Measurements from ENCODE around the gene SARM1.

The SARM1 gene

DNA sequence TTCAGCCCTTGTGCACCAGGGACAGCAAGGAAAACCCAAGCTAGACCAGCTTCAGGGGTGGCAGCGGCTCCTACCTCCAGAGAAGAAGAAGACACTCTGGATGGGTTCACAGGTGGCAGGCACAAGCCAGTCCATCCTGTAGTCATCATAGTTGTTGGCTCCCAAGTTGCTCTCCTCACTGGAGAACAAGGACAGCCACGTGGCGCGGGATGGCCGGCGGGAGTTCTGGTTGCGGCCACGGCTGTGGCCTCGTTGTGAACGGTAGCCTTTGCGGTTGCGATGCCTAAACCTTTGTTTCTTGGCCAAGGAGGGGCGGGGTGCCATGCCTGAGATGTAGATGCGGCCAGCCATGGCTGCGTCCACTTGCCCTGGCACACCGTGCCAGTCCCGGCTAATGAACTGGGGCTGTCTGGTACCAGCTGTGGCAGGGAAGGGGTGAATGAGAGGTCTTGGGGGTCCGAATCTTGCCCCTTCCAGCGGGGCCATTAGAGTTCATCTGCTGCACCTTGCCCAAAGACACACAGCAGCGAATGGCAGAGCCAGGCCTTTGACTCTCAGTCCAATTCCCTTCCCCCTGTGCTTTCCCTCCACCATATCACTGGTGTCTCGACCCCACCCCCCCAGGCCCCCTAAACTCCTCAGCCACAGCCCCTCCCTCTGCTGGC is 3.7 kb upstream of the SARM1 start:
- no peak for DNase-seq (ENCODE audit: extremely low read depth in 1 of 2, low read depth in 1 of 2)

DNA sequence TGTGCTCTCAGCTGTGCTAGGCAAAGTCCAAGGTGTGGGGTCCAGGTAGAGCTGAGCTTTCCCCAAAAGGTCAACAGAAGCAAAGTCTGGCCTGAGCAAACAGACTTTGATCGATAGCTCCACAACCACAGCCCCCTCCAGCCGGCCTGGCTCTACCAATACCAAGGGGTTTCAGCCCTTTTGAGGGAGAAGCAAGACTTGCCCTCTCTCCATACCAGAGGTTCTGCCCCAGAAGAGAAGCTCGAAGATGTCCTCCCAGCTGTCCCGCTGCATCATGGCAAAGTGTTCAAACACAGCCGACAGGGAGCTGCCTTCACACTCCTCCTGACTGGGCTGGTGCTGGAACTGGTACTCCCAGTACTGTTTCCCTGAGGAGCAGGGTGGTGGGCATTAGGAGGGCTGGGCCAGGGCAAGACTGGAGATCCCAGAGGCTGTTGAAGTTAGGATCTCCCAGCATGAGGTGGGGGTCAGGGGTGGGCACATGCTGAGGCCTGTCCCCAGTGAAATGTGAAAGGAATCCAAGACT is 3.1 kb upstream of the SARM1 start:
- DNase-seq (ENCODE audit: extremely low read depth in 1 of 2, low read depth in 1 of 2): no peak

DNA sequence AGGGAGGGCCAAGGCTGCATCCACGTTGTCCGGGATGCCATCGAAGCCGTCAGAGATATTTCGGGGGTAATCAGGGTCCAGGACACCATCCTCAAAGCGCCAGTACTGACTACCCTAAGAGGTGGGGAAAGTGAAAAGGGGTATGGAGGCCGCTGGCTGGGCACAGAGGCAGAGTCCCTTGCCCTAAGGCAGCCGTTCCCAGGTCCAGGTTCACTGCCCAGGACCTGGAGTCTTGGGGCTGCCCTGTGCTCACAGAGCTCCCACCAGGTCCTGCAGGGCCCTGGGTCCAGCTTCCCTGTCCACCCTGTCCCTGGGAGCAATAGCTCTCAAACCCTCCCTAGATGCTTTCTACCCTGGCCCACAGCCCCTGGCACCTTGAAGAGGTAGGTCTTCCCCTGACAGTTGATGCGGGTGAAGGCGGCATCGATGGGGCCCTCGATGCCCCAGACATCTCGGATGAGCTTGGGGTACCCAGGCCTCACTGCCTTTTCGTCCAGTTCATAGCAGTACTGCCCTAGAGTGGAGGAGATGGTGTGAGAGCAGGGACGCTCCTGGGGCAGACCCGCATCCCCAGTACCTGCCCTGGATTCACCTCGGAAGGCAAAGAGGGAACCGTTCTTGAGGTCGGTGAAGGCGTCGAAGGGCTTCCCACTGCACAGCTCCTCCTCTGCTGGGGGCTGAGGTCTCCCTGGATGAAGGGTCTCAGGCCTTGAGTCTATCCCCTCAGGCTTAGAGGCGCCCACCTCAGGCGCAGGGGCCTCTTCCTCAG is 2.4 kb upstream of the SARM1 start:
- DNase-seq (ENCODE audit: extremely low read depth in 1 of 2, low read depth in 1 of 2): no peak

DNA sequence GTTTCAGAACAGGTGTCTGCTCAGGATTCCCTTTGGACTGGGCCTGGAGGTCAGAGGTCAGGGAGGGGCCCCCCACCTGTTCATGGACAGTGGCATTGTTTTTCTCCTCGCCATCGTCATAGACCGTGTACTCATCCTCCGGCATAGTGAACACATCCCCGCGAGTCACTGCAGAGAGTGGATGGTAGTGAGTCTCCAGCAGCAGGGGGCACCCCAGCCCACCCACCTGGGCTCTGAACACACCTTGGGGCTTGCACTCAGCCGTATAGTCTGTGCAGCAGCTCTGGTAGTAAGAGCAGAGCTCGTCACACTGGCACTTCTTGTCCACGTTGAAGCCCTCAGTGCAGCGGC is 1.8 kb upstream of the SARM1 start:
- DNase-seq (ENCODE audit: extremely low read depth in 1 of 2, low read depth in 1 of 2): no peak

DNA sequence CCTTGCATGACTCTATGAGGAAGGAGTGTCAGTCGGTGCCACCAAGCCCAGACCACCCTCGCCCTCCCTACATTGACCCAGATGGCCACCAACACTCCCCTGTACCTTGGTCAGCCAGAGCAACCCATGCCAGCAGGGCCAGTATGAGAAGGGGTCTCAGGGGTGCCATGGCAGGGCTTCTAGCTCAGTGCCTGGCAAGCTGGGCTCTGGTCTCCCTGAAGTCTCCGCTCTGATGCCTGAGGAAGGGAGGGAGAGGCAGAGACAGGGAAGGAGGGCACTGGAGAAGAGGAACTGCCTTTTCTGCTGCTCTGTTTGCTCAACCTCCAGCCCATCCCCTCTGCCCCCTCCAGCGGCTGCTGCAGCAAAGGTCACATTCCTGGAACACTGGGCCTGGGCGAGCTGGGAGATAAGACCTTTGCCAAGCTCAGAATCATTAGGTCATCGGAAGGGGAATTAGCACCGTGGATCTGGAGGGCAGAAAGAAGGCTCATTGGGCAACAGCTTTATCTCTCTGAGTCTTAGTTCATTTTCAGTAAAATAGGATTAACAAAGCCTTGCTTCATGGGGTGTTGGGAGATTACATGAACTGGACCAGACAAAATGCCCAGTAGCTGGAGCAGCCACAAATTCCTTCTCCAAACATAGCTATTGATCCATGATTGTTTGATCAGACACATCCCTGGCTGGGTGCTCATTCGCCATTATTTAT is 1.3 kb upstream of the SARM1 start, which contains the start of gene VTN:
TSS of gene VTN (minus strand) at position 273 of the 709 bp plus-strand sequence. CDS start at position 169, 104 bp downstream.
- DNase-seq (ENCODE audit: extremely low read depth in 1 of 2, low read depth in 1 of 2): no peak

DNA sequence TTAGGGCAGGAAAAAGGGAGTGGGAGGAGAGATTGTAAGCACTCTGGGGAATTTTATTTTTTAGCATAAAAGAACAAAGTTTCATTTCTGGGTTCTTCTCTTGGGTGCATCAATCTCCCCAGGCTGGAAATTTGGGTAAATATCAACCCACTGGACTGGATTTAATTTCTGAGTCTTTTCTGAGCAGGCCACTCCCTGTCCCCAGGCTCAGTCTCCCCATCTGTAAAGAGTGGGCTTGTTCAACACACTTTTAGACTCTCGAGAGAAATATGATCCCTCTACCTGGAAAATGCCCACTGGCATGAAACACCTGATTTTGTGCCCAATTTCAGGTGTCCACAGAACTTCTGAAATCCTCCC is 770 bp upstream of the SARM1 start:
- no peak for DNase-seq (ENCODE audit: extremely low read depth in 1 of 2, low read depth in 1 of 2)

DNA sequence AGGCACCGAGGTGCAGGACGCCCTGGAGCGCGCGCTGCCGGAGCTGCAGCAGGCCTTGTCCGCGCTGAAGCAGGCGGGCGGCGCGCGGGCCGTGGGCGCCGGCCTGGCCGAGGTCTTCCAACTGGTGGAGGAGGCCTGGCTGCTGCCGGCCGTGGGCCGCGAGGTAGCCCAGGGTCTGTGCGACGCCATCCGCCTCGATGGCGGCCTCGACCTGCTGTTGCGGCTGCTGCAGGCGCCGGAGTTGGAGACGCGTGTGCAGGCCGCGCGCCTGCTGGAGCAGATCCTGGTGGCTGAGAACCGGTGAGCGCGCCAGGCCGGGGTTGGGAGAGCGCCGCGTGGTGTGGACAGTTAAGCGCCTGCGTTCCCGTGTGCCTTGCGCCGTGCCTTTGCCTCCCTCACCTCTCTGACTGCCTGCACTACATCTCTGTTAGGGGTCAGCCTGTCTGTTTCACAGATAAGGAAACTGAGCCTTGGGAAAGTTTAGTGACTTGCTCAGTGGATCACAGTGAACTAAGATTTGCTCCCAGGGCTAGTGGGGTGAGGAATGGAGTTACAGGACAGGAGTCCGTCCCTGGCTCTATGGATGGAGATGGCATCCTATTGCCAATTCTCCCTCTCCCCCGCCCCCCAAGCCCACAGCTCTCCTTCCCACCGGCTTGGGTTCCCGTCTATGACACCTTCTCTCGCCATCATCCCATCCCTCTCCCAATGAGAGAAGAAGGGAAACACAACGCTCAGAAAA is 880 bp downstream of the SARM1 start:
- no peak for DNase-seq (ENCODE audit: extremely low read depth in 1 of 2, low read depth in 1 of 2)

DNA sequence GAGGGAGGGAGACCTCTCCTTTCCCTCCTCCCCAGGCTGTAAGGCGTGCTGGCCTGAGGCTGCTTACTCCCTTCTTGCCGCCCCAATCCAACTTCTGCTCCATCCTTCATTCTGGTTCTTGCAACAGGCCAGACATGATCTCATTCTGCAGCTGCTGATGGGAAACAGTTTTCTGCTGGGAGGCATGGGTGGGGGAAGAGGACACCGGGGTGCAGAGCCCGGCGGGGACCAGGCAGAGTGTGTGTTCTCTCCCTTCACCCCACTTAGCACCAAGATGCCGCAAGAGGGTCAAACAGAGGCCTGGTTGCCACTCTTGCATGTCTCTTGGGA is 1.4 kb downstream of the SARM1 start:
- no peak for DNase-seq (ENCODE audit: extremely low read depth in 1 of 2, low read depth in 1 of 2)

DNA sequence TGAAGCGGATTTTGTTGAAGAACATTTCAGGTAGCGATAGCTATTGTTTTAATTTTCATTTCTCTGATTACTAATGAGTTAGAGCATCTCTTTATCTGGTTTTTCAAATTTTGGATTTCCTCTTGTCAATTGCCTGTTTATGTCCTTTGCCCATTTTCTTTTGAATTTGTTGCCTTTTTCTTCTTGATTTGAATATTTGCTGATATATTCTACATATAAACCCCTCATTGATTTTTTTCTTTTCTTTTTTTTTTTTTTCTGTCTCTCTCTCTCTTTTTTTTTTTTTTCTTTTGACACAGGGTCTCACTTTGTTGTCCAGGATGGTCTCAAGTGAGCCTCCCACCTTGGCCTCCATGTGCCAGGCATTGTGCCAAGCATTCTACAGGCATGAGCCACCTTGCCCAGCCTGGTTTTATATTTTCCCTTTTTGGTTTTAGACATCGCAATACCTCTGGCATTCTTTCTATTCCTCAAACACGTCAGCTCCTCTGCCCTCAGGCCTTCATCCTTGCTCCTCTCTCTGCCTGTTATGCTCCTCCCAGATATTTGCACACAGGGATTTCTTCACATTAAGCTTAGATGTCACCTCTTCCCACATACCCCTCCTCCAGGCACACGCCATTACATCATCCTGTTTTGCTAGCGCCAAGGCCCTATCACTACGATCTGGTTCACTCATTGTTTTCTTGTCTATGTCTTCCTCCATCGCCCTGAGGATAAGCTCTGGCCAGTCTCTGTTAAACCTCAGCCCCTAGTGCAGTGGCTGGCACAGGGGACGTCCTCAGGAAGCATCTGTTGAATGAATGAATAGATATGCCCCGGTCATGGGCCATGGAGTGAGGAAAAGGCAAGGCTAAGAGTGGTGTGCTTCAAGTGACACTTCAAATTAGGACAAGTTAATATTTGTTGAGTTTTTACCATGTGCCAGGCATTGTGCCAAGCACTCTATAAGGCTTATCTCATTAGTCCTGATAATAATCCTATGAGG is 8.6 kb downstream of the SARM1 start:
- DNase-seq (ENCODE audit: extremely low read depth in 1 of 2, low read depth in 1 of 2): no peak

DNA sequence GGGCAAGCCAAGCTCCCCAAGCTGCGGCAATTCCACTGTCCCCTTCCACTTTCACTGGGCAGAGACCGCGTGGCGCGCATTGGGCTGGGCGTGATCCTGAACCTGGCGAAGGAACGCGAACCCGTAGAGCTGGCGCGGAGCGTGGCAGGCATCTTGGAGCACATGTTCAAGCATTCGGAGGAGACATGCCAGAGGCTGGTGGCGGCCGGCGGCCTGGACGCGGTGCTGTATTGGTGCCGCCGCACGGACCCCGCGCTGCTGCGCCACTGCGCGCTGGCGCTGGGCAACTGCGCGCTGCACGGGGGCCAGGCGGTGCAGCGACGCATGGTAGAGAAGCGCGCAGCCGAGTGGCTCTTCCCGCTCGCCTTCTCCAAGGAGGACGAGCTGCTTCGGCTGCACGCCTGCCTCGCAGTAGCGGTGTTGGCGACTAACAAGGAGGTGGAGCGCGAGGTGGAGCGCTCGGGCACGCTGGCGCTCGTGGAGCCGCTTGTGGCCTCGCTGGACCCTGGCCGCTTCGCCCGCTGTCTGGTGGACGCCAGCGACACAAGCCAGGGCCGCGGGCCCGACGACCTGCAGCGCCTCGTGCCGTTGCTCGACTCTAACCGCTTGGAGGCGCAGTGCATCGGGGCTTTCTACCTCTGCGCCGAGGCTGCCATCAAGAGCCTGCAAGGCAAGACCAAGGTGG is 9.8 kb downstream of the SARM1 start:
- no peak for DNase-seq (ENCODE audit: extremely low read depth in 1 of 2, low read depth in 1 of 2)

DNA sequence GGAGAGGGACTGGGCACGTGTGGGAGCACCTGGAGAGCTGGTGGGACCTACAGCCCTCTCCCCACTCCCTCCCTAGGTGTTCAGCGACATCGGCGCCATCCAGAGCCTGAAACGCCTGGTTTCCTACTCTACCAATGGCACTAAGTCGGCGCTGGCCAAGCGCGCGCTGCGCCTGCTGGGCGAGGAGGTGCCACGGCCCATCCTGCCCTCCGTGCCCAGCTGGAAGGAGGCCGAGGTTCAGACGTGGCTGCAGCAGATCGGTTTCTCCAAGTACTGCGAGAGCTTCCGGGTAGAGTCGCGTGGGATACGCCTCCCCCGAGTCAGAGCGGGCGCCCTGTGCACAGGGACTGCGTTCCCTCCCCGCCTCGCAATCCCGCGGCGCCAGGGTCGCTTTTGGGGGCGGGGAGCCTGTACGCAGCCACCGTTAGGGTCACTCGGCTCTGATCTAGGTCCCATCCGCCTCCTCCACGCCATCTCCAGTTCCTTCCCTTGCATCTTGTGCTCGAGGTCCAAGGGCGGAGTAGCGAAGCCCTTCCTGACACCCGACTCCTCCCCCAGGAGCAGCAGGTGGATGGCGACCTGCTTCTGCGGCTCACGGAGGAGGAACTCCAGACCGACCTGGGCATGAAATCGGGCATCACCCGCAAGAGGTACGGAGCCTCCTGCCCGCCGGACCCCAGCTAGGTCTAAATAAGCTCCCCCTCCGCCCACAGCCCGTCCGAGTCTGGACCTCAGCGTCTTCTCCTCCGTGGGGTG is 13.0 kb downstream of the SARM1 start:
- DNase-seq (ENCODE audit: extremely low read depth in 1 of 2, low read depth in 1 of 2): peak; percentile 41 to 47

DNA sequence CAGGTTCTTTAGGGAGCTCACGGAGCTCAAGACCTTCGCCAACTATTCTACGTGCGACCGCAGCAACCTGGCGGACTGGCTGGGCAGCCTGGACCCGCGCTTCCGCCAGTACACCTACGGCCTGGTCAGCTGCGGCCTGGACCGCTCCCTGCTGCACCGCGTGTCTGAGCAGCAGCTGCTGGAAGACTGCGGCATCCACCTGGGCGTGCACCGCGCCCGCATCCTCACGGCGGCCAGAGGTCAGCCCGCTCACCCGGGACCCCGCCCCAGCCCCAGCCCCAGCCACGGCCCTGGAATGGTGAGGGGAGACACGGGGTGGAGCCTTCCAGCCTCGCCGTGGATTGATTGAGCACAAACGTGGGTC is 13.5 kb downstream of the SARM1 start:
- DNase-seq (ENCODE audit: extremely low read depth in 1 of 2, low read depth in 1 of 2): no peak

DNA sequence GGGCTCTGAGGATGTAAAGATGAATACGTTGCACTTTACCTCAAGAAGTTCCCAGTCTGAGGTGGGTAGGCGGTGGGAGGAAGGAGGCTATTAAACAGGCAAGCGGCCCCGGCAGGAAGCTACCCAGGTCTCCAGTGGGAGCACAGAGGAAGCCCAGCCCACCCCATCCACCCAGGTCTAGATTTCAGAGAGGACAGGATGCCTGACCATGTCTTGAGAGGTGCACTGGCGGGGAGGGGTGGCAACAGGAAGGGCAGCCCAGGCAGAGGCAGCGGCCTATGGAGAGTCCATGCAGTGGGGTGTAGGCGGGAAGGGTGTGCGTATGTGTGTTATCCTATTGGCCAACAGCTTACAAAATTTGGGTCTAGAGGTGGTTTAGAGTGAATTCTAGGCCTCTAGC is 13.9 kb downstream of the SARM1 start:
- DNase-seq (ENCODE audit: extremely low read depth in 1 of 2, low read depth in 1 of 2): no peak

DNA sequence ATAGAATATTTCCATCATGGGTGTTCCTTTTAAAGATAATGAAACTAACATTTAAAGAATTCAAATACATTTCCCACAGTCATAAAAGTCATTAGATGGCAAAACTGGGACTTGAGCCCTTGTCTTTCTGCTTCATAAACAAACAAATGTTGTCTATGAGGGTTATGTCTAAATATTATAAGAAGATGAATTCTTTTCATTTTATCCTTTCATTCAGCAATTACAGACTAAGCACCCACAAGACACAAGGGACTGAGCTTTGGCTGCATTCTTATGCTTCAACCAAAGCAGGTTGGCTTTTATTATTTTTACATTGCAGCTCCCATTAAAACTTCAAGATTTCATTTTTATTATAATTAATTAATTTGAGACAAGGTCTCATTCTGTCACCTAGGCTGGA is 14.9 kb downstream of the SARM1 start:
- DNase-seq (ENCODE audit: extremely low read depth in 1 of 2, low read depth in 1 of 2): no peak

DNA sequence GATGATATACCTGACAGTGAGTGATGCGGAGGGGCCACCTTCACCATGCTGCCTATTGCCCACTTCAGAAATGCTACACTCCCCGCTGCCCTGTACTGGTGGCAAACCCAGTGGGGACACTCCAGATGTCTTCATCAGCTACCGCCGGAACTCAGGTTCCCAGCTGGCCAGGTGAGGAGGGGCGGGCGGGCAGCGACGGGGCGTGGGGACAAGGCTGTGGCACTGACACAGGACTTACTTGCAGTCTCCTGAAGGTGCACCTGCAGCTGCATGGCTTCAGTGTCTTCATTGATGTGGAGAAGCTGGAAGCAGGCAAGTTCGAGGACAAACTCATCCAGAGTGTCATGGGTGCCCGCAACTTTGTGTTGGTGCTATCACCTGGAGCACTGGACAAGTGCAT is 16.6 kb downstream of the SARM1 start:
- no peak for DNase-seq (ENCODE audit: extremely low read depth in 1 of 2, low read depth in 1 of 2)

DNA sequence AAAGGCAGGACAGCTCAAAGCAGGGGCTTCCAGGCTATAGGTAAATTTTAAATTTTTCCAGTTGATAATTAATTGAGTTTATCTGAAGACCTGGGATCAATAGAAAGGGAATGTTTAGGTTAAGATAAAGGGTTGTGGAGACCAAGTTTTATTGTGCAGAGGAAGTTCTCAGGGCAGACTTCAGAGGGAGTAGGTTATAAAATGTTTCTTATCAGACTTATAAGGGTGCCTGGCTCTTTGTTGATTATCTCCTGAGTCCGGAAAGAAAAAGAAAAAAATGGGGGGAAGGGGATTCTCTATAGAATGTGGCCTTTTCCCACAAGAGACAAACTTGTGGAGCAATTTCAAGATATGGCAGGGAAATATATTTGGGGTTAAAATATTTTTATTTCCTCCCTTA is 18.6 kb downstream of the SARM1 start:
- DNase-seq (ENCODE audit: extremely low read depth in 1 of 2, low read depth in 1 of 2): no peak

DNA sequence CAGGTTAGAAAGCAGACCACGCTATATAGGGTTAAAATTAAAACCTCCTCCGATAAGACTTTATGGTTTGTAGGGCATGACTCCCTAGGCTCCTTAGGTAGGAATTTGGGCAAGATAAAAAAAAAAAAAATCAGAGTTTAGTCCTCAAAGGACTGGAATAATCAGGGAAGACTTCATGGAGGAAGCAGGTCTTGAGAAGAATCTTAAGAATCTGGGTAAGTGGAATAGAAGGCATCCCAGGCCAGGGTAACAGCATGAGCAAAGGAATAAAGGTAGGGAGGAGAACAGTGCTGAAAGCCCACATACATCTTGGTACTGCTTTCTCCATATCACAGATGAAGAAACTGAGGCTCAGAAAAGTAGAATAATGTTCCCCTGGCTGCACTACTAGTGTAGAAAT is 19.1 kb downstream of the SARM1 start:
- DNase-seq (ENCODE audit: extremely low read depth in 1 of 2, low read depth in 1 of 2): no peak

DNA sequence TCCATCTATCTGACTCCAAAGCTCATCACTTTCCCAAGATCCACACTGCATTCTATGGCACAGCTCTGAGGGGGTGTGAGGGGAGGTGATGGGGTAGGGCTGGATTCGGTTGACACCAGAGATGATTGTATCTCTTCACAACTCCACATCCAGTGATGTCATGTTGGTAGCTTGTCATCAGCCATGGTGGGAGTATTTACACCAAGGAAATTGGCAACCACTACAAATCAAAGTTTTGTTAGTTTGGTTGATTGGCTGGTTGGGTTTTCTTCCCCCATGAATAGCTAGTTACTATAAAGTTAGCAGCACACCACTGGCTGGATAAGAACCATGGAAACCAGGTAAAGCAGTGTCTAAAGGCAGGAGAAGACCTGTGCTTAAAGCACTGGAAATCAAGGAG is 19.5 kb downstream of the SARM1 start:
- no peak for DNase-seq (ENCODE audit: extremely low read depth in 1 of 2, low read depth in 1 of 2)

DNA sequence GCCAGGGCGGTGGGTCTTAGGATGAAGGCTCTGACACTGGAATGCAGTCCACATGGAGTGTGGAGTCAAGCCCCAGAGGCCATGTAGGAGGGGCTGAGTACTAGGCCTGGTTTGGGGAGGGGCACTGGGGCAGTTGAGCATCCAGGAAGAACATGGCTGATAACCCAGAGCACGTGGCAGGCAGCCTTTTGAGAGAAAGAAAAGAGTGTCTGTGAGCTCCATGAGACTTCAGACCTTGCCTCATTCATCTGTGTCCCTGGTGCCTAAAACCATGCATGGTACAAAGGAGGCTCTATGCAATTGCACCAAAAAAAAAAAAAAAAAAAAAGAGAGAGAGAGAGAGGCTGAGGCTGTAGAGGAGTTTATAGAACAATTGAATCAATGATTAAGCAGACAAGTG is 19.9 kb downstream of the SARM1 start:
- DNase-seq (ENCODE audit: extremely low read depth in 1 of 2, low read depth in 1 of 2): no peak
